ENCODE data around the gene SECISBP2L. TPM values are rescaled to one million over a fixed set of nuclear protein-coding genes. Genes with fewer than 3 reads are reported as not detected.

The SECISBP2L gene
- total RNA-seq, 2 donors from 2014 or later: 23.9 to 32.0 TPM

DNA sequence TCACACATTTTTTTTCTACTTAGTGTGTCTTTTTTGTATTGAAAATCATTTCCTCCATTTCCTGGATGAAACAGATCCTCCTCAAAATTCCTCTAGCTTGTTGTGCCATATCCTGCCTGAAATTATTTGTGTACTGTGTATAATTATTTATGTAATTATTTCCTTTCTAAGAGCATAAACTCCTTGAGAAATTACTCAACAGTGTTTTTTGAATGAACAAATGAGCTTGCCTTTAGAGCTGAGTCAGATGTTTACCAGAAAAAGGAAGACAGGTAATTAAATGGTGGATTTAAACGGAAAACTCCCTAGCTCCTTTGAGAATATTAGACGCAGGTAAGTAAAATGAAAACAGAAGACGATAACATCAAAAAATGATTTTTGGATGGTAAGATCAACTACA, 13.2 kb upstream of the SECISBP2L start:
- no peak for DNase-seq
- no peaks in the 10 kb centered on the region for H3K9me3 ChIP-seq
- H3K27me3 ChIP-seq: no peaks in the 10 kb centered on the region
- no peak overlapping the region for H3K27ac ChIP-seq
- no peaks in the 10 kb centered on the region for H3K4me1 ChIP-seq
- intact Hi-C loops (cut with DNase I): loop anchor here (10.0 kb wide), 2 partner anchors 65 to 175 kb away; no protein-coding TSS in a partner anchor
- WGBS, 2 donors: 96 to 98% methylated on average over 3 of the region's 3 CpGs
- TF ChIP-seq CTCF (IDR thresholded peaks at IDR 0.05) (no peak), POLR2A (IDR thresholded peaks at IDR 0.05) (no peak)
- H3K4me3 ChIP-seq: no peak overlapping the region
- ATAC-seq: no peak
- H3K36me3 ChIP-seq (replicated peaks in 1 of 2; ENCODE audit: insufficient read depth in 1 of 2, low read depth in 2 of 2): no peaks in the 10 kb centered on the region

GRCh38 chr15:49058559-49058958, 12.3 kb upstream of the SECISBP2L start:
- H3K27ac ChIP-seq: no peak overlapping the region
- H3K27me3 ChIP-seq: no peaks in the 10 kb centered on the region
- no peaks in the 10 kb centered on the region for H3K4me1 ChIP-seq
- ATAC-seq (no peak), DNase-seq (no peak)
- 75 to 95% methylated on average over 1 of the region's 1 CpG for whole genome bisulfite sequencing, 2 donors
- TF ChIP-seq CTCF (IDR thresholded peaks at IDR 0.05) (no peak), POLR2A (IDR thresholded peaks at IDR 0.05) (no peak)
- no peak overlapping the region for H3K4me3 ChIP-seq
- no peaks in the 10 kb centered on the region for H3K9me3 ChIP-seq
- intact Hi-C loops (cut with DNase I): loop anchor here (10.0 kb wide), 2 partner anchors 64 to 174 kb away; no protein-coding TSS in a partner anchor
- no peaks in the 10 kb centered on the region for H3K36me3 ChIP-seq (replicated peaks in 1 of 2; ENCODE audit: insufficient read depth in 1 of 2, low read depth in 2 of 2)

- ATAC-seq (no peak), DNase-seq (no peak)
- TF ChIP-seq CTCF (IDR thresholded peaks at IDR 0.05): no peak
- TF ChIP-seq POLR2A (IDR thresholded peaks at IDR 0.05): no peak
- Histone ChIP-seq H3K4me3 (no peak overlapping the region), H3K27ac (no peak overlapping the region), H3K9me3 (no peaks in the 10 kb centered on the region), H3K4me1 (no peaks in the 10 kb centered on the region), H3K27me3 (no peaks in the 10 kb centered on the region), H3K36me3 (replicated peaks in 1 of 2; ENCODE audit: insufficient read depth in 1 of 2, low read depth in 2 of 2) (no peaks in the 10 kb centered on the region)
- intact Hi-C loops (cut with DNase I): loop anchor here (10.0 kb wide), 2 partner anchors 61 to 171 kb away; no protein-coding TSS in a partner anchor
- WGBS, 2 donors: 70 to 71% methylated on average over 2 of the region's 2 CpGs
Measured at GRCh38 chr15:49055630-49056029, 9.4 kb upstream of the SECISBP2L start.

GRCh38 chr15:49052662-49053061, 6.4 kb upstream of the SECISBP2L start:
- H3K27me3 ChIP-seq: no peaks in the 10 kb centered on the region
- H3K27ac ChIP-seq: no peak overlapping the region
- H3K4me1 ChIP-seq: no peaks in the 10 kb centered on the region
- intact Hi-C loops (cut with DNase I): loop anchor here (10.0 kb wide), 2 partner anchors 58 to 168 kb away; no protein-coding TSS in a partner anchor
- no peak for DNase-seq
- TF ChIP-seq POLR2A (IDR thresholded peaks at IDR 0.05): no peak
- ATAC-seq: no peak
- H3K4me3 ChIP-seq: no peak overlapping the region
- no peaks in the 10 kb centered on the region for H3K9me3 ChIP-seq
- 86 to 93% methylated on average over 4 of the region's 4 CpGs for WGBS, 2 donors
- H3K36me3 ChIP-seq (replicated peaks in 1 of 2; ENCODE audit: insufficient read depth in 1 of 2, low read depth in 2 of 2): no peaks in the 10 kb centered on the region

- Histone ChIP-seq H3K27ac (no peak overlapping the region), H3K9me3 (no peaks in the 10 kb centered on the region), H3K4me3 (no peak overlapping the region), H3K36me3 (replicated peaks in 1 of 2; ENCODE audit: insufficient read depth in 1 of 2, low read depth in 2 of 2) (no peaks in the 10 kb centered on the region), H3K4me1 (peaks cover 20% of the 10 kb centered on the region), H3K27me3 (no peaks in the 10 kb centered on the region)
- DNase-seq (no peak), ATAC-seq (no peak)
- TF ChIP-seq POLR2A (IDR thresholded peaks at IDR 0.05) (no peak), CTCF (IDR thresholded peaks at IDR 0.05) (no peak)
- intact Hi-C loops (cut with DNase I): no loop called here
Measured at GRCh38 chr15:49047456-49047855, 1.2 kb upstream of the SECISBP2L start.
